HG03196 (cell line): Measurements from ENCODE around the gene CHST13.

Experiments used
- ATAC-seq: cut with Tn5 transposase; IDR thresholded peaks from one replicate; pipeline ENCODE4 v1.9.1; 2021; ENCODE audit not compliant: unreplicated experiment

Gene CHST13

GRCh38 chr3:126487151-126487771, 36.7 kb upstream of the CHST13 start:
- no peak for ATAC-seq

- no peak for ATAC-seq
Observed at GRCh38 chr3:126488185-126488584, 35.8 kb upstream of the CHST13 start.

GRCh38 chr3:126488886-126489569, 34.9 kb upstream of the CHST13 start:
- no peak for ATAC-seq

- no peak for ATAC-seq
Observed at GRCh38 chr3:126490619-126491018, 33.3 kb upstream of the CHST13 start.

GRCh38 chr3:126491221-126492013, 32.5 kb upstream of the CHST13 start:
- ATAC-seq = no peak

GRCh38 chr3:126493051-126493450, 30.9 kb upstream of the CHST13 start:
- ATAC-seq = no peak

- ATAC-seq = no peak
Observed at GRCh38 chr3:126493739-126494138, 30.2 kb upstream of the CHST13 start.

- ATAC-seq = no peak
Observed at GRCh38 chr3:126494204-126494969, 29.6 kb upstream of the CHST13 start.

GRCh38 chr3:126494970-126495230, 29.1 kb upstream of the CHST13 start:
- ATAC-seq = no peak

GRCh38 chr3:126495786-126496185, 28.2 kb upstream of the CHST13 start:
- ATAC-seq = no peak

- ATAC-seq = no peak
Observed at GRCh38 chr3:126496894-126497850, 26.8 kb upstream of the CHST13 start.

GRCh38 chr3:126497956-126498355, 26.0 kb upstream of the CHST13 start:
- no peak for ATAC-seq

GRCh38 chr3:126498461-126498860, 25.5 kb upstream of the CHST13 start:
- ATAC-seq = no peak

- ATAC-seq = no peak
Observed at GRCh38 chr3:126498929-126499328, 25.0 kb upstream of the CHST13 start.

- no peak for ATAC-seq
Observed at GRCh38 chr3:126499401-126499800, 24.6 kb upstream of the CHST13 start.

GRCh38 chr3:126500016-126500415, 23.9 kb upstream of the CHST13 start:
- ATAC-seq = no peak

GRCh38 chr3:126501054-126501453, 22.9 kb upstream of the CHST13 start:
- ATAC-seq = no peak

- ATAC-seq = no peak
Observed at GRCh38 chr3:126501736-126502135, 22.2 kb upstream of the CHST13 start.

GRCh38 chr3:126502656-126503055, 21.3 kb upstream of the CHST13 start:
- ATAC-seq = no peak

GRCh38 chr3:126503701-126504100, 20.3 kb upstream of the CHST13 start:
- ATAC-seq = no peak
